MM.1S (cell line): ENCODE results near the gene MEPE.

Experiments
- DNase-seq: peaks from one replicate; pipeline ENCODE4 v3.0.0-alpha.2; 2015
- H2AFZ ChIP-seq: fragments of 300-600 bp; sonication (generic); 2 replicates; pipeline ENCODE4 v1.6.0; 2016; ENCODE audit warnings: antibody characterized with exemption, low read length
- H3F3A ChIP-seq: fragments of 300-600 bp; sonication (generic); 2 replicates; pipeline ENCODE4 v1.6.1; 2016; ENCODE audit warnings: mild to moderate bottlenecking, antibody characterized with exemption, low read length, moderate library complexity, mixed read lengths; ENCODE audit not compliant: insufficient read depth
- H3K27ac ChIP-seq: fragments of 300-600 bp; sonication (generic); 2 replicates; pipeline ENCODE4 v1.5.1; 2016; ENCODE audit warnings: mild to moderate bottlenecking, low read length
- H3K27me3 ChIP-seq: fragments of 300-600 bp; sonication (generic); replicated peaks from 2 replicates; pipeline ENCODE4 v1.6.0; 2016; ENCODE audit warnings: low read length; ENCODE audit not compliant: insufficient read depth
- H3K36me3 ChIP-seq: fragments of 300-600 bp; sonication (generic); replicated peaks from 2 replicates; pipeline ENCODE4 v1.6.1; 2016; ENCODE audit warnings: mild to moderate bottlenecking, low read length, mixed read lengths; ENCODE audit not compliant: insufficient read depth
- H3K4me1 ChIP-seq: fragments of 300-600 bp; sonication (generic); 2 replicates; pipeline ENCODE4 v1.6.1; 2016; ENCODE audit warnings: low read length, mixed read lengths
- H3K4me2 ChIP-seq: fragments of 300-600 bp; sonication (generic); 2 replicates; pipeline ENCODE4 v1.6.0; 2016; ENCODE audit warnings: low read depth, low read length
- H3K4me3 ChIP-seq: fragments of 300-600 bp; sonication (generic); 2 replicates; pipeline ENCODE4 v1.5.1; 2016; ENCODE audit warnings: low read length, mixed read lengths
- H3K79me2 ChIP-seq: fragments of 300-600 bp; sonication (generic); 2 replicates; pipeline ENCODE4 v1.6.1; 2016; ENCODE audit warnings: mixed run types, low read length, mixed read lengths
- H3K9ac ChIP-seq: fragments of 300-600 bp; sonication (generic); 2 replicates; pipeline ENCODE4 v1.6.1; 2016; ENCODE audit warnings: low read length, mixed read lengths
- H3K9me2 ChIP-seq: fragments of 300-600 bp; sonication (generic); replicated peaks from 2 replicates; pipeline ENCODE4 v1.6.1; 2016; ENCODE audit warnings: mild to moderate bottlenecking, low read length, mixed read lengths; ENCODE audit not compliant: insufficient read depth
- H3K9me3 ChIP-seq: fragments of 300-600 bp; sonication (generic); replicated peaks from 2 replicates; pipeline ENCODE4 v1.6.1; 2016; ENCODE audit warnings: mild to moderate bottlenecking, low read length, mixed read lengths; ENCODE audit not compliant: insufficient read depth
- H4K20me1 ChIP-seq: fragments of 300-600 bp; sonication (generic); 2 replicates; pipeline ENCODE4 v1.6.1; 2016; ENCODE audit warnings: mild to moderate bottlenecking, low read length, moderate library complexity, mixed read lengths; ENCODE audit not compliant: insufficient read depth
- CTCF ChIP-seq: fragments of 300-600 bp; sonication (generic); IDR thresholded peaks from 2 replicates; pipeline ENCODE4 v1.5.1; 2016; ENCODE audit warnings: antibody characterized with exemption, low read length, mixed read lengths
- EZH2 ChIP-seq: fragments of 300-600 bp; sonication (generic); optimal IDR thresholded peaks from 2 replicates; pipeline ENCODE3; 2017; ENCODE audit warnings: low read depth, mild to moderate bottlenecking, antibody characterized with exemption, low read length, mixed read lengths
- EZH2phosphoT487 ChIP-seq: fragments of 300-600 bp; sonication (generic); IDR thresholded peaks from 2 replicates; pipeline ENCODE4 v1.6.1; 2018; ENCODE audit warnings: antibody characterized with exemption, low read length

The MEPE gene

GRCh38 chr4:87875191-87875590 lies 42.4 kb downstream of the MEPE start:
- DNase-seq, result no peak
- no peak overlapping the region for H3K9ac ChIP-seq
- no peak overlapping the region for H3K27ac ChIP-seq
- no peak overlapping the region for H2AFZ ChIP-seq
- H3F3A ChIP-seq, result no peaks in the 10 kb centered on the region
- no peaks in the 10 kb centered on the region for H3K79me2 ChIP-seq
- H3K4me1 ChIP-seq, result no peaks in the 10 kb centered on the region
- H3K4me2 ChIP-seq, result no peak overlapping the region
- no peak for TF ChIP-seq EZH2phosphoT487
- TF ChIP-seq CTCF, result no peak
- no peak for TF ChIP-seq EZH2
- no peaks in the 10 kb centered on the region for H3K9me2 ChIP-seq
- H3K27me3 ChIP-seq, result no peaks in the 10 kb centered on the region
- no peak overlapping the region for H3K4me3 ChIP-seq
- H3K36me3 ChIP-seq, result no peaks in the 10 kb centered on the region
- no peaks in the 10 kb centered on the region for H4K20me1 ChIP-seq
- no peaks in the 10 kb centered on the region for H3K9me3 ChIP-seq

GRCh38 chr4:87880106-87880505 lies 47.3 kb downstream of the MEPE start:
- no peaks in the 10 kb centered on the region for H4K20me1 ChIP-seq
- H3K9ac ChIP-seq, result no peak overlapping the region
- H3K27ac ChIP-seq, result no peak overlapping the region
- H3F3A ChIP-seq, result no peaks in the 10 kb centered on the region
- H3K4me1 ChIP-seq, result no peaks in the 10 kb centered on the region
- no peaks in the 10 kb centered on the region for H3K9me3 ChIP-seq
- H3K27me3 ChIP-seq, result no peaks in the 10 kb centered on the region
- no peak for TF ChIP-seq CTCF
- TF ChIP-seq EZH2phosphoT487, result no peak
- no peak for TF ChIP-seq EZH2
- H3K9me2 ChIP-seq, result no peaks in the 10 kb centered on the region
- no peaks in the 10 kb centered on the region for H3K36me3 ChIP-seq
- H3K79me2 ChIP-seq, result no peaks in the 10 kb centered on the region
- H3K4me2 ChIP-seq, result no peak overlapping the region
- DNase-seq, result no peak
- H2AFZ ChIP-seq, result no peak overlapping the region
- no peak overlapping the region for H3K4me3 ChIP-seq

GRCh38 chr4:87881115-87881514 lies 48.3 kb downstream of the MEPE start:
- H3K36me3 ChIP-seq, result no peaks in the 10 kb centered on the region
- no peak overlapping the region for H3K9ac ChIP-seq
- H3K27ac ChIP-seq, result no peak overlapping the region
- no peaks in the 10 kb centered on the region for H3F3A ChIP-seq
- no peaks in the 10 kb centered on the region for H4K20me1 ChIP-seq
- no peak overlapping the region for H2AFZ ChIP-seq
- TF ChIP-seq EZH2 (no peak), EZH2phosphoT487 (no peak), CTCF (no peak)
- H3K4me2 ChIP-seq, result no peak overlapping the region
- no peak overlapping the region for H3K4me3 ChIP-seq
- no peaks in the 10 kb centered on the region for H3K4me1 ChIP-seq
- no peaks in the 10 kb centered on the region for H3K9me3 ChIP-seq
- no peak for DNase-seq
- H3K79me2 ChIP-seq, result no peaks in the 10 kb centered on the region
- no peaks in the 10 kb centered on the region for H3K27me3 ChIP-seq
- no peaks in the 10 kb centered on the region for H3K9me2 ChIP-seq
